ENCODE results near the gene SLC26A1.
"Not testable (repeated sequence)": the region's sequence is repeated elsewhere in the genome, so short reads cannot be mapped to it uniquely, and the experiment has no call there.

SLC26A1 gene

DNA sequence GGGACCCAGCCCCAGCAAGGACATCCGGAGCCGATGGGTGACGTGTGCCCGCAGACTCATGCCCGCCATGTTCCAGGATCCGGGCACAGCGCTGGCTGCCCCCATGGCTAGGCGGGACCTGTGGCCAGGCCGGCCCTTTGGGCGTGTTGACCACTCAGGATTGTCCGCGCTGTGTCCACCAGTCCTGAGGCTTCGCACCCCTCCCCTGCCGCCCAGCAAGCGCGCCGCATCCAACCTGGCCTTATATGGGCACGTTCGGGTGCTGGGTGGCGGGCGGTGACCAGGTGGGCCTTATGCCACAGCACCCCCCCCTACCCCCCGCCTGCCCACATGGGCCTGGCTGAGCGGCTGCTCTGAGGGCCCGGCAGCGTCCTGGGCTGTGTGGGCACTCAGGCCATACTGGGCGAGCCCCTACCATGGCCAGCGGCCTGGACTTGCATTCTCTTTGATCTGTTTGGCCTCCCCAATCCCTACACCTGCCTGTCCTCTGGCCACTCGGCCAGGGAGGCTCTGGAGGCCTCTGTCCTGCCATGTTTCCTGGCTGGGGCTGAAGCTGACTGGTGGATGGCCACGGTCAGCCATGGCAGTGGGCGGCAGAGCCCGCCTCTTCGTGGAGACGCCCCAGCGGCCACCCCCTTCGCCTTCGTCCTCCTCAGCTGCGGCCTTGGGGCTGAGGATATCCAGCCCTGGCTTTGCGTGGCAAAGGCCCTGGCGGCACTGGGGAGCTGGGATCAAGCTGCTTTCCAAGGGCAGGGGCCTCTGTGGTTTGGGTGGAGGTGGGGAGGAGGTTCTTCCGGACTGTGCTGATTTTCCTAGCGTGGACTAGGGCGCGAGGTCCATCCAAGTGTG, 20.2 kb upstream of the SLC26A1 start:
- DNase-seq = no peak

DNA sequence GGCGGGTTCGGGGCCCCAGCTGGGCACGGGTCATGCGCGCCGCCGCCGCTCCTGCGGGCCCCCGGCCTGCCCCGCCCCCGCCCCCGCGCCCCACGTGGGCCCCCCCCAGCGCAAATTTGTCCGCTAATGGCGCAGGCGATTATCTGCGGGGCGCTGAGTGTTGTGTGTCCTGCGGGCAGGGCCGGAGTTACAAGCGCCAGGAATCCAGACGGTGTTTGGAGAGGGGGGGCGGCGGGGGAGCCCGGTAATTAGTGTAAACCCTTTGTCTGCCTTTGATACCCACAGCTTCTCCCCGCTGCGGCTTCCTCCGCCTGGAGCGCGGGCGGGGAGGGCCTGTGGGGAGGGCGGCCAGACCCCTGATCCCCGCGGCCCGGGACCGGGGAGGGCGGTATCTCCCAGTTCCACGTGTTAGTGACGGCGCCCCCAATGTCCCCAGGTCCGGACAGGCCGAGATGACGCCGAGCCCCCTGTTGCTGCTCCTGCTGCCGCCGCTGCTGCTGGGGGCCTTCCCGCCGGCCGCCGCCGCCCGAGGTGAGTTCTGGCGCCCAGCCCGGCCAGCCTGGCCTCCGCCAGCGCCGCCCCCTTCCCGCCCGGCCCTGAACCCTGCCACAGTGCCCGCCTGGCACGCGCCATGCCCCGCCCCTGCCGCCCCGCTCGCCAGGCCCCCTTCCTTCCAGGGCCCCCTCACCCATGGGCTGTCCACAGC, 19.0 kb upstream of the SLC26A1 start:
- DNase-seq = no peak

DNA sequence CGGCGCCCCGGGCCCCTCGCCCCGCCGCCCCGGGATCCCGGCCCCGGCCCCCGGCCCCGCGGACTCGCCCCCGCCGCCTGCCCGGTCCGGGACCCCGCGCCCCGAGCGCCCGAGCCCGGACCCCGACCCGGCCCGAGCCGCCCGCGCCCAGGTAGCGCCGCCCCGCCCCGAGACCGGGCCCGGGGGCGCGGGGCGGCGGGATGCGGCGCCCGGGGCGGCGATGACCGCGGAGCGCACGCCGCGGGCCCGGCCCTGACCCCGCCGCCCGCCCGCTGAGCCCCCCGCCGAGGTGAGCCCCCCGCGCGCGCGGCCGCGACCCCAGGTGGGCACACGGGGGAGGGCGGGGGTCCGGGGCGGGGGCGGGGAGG, 18.4 kb upstream of the SLC26A1 start:
- DNase-seq = no peak

DNA sequence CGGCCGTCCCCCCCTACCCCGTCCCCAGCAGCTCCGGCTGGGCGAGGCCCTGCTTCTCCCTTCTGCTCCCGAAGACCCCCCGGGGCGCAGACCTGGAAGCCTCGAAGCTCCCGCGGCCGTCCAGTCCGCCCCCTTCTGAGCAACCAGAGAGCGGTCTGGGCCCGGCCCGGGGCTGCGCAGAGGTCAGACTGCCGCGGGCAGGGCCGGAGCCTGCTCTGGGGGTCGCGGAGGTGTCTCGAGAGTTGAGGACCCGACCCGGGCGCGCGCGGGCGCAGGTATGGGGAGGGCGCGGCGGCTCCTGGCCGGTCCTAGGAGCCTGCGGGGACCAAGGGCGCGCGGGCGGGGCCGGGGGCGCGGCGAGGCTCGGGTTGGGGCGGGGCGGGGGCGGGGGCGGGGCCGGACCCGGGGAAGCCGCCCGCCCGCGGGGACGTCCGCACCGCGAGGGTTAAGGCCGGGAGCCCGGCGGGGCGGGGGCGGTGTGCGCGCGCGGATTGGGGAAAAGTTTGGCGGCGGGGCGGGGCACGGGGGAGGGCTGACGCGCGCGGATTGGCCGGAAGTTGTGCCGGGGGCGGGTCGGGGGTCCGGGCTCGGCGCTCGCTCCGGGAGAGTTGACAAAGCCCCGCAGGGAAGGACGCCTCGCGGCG, 17.9 kb upstream of the SLC26A1 start, which contains the start of gene FGFRL1:
Gene FGFRL1 (plus strand): TSS at position 605 of the 644 bp plus-strand sequence. CDS start 860 bp downstream, outside the sequence.
- DNase-seq = peak; percentile 88

DNA sequence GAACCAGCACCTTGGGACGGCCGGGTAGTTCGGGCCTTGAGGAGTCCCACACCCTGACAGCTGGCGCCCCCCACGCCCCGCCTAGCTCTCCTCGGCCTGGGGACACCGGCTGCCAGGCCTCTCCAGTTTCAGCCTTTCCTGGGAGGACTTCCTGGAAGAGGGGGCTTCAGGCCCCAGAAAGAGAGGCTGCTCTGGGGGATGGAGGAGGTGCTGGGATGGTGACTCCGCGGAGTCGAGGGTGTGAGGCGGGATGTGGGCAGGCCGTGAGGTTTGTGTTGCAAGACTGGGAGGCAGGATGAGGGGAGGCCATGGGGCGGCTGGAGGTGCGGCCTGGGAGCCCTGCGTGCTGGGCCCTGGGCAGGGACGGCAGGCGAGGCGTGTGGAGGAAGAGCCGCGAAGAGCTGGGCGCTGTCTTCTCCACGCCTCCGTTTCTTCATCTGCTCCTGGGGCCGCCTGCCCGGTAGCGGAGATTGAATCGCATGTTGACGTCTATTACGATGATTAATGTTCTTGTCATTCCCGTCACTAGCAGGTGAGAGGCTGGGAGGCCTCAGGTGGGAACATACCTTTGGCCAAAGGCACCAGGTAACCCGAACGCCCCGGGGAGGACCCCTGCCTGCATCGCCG, 17.3 kb upstream of the SLC26A1 start:
- DNase-seq = peak; percentile 73

DNA sequence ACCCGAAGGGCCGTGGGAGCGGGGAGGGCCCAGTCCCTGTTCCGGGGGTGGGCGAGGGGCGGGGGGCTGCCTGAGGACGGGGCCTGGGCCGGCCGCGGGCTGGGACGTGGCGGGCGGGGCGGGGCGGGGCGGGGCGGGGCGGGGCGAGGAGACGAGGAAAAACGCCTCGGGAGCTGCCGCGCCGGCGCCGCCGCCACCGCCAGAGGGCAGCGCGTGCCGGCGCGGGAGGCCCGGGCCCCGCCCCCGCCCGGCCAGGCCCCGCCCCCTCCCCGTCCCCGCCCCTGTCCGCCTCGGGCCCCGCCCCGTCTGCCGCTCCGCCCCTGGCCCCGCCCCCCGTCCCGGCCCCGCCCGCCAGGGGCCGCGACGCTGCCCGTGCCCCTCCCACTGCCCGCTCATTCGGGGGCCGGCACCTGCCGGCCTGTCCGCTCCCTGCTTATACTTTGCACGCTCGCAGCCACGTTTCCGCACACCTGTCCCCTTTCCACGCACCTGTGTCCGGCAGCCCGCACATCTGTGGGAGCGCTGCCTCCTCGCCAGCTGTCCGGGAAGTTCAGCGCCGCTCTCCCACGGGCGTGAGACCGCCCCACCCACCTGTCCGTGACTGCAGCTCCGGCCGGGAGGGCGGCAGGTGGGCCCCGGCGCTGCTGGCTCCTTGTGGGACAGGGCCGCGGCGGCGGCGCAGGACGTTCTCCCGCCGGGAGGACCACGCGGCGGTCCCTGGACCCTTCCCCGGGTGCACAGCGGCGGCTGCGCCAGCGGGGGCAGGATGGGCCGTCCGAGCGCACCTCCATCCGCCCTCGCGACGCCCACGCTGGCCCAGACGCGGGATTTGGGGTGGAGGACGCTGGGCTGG, 16.6 kb upstream of the SLC26A1 start:
- DNase-seq = peak; percentile 58

DNA sequence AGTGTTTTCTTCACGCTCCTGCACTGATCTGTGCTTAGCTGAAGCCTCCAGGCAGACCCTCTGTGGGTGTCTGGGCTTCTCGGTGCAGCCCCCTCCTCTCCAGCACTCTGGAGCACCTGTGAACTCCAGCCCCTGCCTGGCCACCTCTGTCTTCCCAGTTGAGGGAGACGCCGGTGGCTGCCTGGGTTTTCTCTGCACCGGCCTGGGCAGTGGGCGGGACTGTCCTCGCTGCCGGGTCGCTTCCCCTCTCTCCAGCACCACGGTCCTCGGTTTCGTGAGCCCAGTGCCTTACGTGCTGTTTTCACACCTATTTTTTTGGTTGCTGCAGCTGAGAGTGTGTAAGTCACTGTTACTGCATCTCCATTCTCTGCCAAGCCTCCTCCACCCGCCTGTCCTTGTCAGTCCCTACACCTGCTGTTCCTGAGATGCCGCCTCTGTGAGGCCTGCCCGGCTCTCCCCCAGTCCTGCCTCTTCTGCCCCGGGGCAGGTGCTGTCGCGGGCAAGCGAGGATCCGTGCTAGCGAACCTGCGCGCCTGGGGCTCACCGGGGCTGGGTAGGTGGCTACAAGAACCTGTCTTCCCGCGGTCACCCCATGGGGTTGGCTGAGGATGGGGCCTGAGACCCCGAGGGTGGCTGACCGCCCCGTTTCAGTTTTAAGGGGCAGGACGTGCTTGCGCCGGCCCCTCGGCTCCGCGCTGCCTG, 15.8 kb upstream of the SLC26A1 start:
- DNase-seq = no peak

DNA sequence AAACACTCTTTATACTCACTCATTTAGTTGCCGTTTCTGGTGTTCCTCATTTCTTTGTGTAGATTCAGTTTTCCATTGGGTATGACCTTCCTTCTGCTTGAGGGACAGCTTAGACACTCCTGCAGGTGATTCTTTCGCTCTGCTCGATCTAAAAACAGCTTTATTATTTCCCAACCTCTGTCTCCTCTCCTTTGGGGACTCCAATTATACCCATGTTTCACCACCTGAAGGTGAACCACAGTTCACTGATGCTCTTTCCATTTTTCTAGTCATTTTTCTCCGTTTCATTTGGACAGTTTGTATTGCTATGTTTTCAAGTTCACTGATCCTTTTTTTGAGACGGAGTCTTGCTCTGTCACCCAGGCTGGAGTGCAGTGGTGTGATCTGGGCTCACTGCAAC, 13.7 kb upstream of the SLC26A1 start:
- DNase-seq = no peak

DNA sequence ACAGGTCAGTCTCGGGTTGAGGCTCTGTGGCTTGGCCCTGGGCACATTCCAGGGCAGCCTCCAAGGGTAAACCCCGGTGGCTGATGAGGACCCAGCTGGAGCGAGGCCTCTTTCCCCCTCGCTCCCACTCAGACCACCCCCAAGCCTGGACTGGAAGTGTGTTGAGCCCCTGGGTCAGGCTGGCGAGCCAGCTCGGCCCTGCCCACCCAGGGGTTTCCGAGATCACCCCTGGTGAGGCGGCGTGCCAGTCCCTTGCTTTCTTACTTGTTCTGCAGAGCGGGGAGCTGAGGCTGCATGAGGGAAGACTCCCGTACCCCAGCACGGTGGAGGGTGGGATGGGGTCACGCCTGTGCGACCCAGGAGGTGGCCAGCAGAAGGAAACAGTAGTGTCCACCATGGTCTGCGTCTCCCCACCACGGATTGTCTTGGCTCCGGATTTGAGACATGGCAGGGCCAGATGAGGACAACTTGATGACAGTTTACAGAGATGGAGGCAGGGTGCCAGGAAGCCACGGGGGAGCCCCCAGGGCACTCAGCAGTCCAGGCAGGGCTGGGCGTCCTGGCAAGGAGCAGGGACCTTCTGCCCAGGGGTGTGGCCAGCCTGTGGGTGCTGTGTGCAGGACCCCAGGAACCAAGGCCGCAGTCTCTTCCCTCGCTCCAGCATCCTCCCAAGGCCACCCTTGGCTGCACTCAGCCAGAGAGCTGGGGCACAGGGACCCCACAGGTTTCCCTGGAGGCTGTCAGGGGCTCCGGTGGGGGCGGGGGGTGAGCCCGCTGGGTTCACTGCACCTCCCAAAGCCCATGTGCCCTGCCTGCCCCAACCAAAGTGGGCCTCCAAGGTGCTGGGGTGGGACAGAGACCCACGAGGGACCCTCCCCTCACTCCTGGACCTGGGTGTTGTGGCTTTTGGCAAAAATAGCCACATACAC, 11.6 kb upstream of the SLC26A1 start:
- no peak for DNase-seq

DNA sequence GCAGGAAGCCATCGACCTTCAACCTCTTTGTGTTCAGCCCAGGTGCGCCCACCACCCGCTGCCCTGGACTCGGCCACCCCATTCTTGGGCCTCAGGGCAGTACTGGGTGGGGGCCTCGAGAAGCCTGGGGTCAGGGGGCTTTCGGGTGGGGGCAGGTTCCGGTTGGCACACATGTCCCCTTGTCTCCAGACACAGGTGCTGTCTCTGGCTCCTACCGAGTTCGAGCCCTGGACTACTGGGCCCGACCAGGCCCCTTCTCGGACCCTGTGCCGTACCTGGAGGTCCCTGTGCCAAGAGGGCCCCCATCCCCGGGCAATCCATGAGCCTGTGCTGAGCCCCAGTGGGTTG, 10.8 kb upstream of the SLC26A1 start:
- DNase-seq = no peak

DNA sequence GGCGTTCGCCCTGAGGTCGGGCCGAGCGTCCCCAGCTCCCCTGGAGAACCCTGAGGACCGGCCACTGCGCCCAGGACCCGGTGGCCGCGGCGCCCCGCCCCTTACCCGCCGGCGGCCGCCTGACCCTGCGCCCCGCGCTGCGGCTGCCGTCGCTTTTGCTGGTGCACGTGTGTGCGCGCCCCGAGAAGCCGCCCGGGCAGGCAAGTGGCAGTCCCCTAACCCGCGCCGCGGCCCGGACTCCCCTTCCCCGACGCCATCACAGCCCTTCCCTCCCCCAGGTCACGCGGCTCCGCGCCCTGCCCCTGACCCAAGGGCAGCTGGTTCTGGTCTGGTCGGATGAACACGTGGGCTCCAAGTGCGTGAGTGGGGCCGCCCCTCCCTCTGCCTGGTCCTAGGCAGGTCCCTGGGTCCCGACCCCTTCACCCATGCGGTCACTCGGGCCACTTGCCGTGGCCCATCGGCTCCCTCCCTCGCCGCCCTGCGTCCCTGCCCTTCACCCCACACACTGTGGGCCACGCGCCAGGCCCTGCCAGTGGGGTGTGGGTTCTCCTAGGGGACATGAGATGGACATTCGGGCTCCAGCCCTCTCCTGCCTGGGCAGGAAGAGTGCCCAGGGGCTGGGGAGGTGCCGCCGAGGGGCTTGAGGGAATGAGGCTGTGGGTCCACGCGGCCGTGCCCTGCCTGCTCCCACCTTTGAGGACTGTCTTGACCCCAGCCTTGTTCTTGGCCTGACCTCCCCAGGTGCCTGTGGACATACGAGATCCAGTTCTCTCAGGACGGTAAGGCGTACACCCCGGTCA, 10.3 kb upstream of the SLC26A1 start:
- no peak for DNase-seq

DNA sequence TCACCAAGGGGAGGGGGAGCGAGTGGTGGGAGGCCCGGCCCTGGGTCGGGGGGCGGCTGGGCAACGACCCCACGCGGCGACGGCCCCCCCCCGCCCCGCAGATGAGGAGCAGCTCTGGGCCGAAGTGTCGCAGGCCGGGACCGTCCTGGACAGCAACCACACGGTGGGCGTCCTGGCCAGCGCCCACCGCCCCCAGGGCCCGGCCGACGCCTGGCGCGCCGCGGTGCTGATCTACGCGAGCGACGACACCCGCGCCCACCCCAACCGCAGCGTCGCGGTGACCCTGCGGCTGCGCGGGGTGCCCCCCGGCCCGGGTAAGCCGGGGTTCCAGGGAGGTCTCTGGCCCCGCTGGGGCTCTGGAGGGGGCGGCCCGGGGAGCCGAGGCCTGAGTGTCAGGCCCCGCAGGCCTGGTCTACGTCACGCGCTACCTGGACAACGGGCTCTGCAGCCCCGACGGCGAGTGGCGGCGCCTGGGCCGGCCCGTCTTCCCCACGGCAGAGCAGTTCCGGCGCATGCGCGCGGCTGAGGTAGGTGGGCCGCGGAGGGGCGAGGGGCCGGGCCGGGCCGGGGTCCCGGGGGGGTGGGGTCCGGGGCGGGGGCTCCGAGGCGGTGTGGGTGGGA, 9.5 kb upstream of the SLC26A1 start:
- no peak for DNase-seq

DNA sequence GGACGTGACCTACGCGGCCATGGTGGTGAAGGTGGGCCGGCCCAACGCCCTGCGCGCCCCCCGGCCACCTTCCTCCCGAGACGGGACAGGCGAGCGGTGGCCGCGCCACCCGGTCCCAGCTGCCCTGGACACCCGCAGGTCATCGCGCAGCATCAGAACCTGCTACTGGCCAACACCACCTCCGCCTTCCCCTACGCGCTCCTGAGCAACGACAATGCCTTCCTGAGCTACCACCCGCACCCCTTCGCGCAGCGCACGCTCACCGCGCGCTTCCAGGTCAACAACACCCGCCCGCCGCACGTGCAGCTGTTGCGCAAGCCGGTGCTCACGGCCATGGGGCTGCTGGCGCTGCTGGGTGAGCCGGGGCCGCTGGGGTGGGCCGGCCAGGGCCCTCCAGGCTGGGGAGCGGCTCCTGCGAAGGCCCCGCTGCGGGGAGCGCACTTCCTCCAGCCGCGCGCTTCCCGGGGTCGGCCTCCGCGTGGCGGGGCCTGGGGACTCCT, 9.0 kb upstream of the SLC26A1 start:
- no peak for DNase-seq

DNA sequence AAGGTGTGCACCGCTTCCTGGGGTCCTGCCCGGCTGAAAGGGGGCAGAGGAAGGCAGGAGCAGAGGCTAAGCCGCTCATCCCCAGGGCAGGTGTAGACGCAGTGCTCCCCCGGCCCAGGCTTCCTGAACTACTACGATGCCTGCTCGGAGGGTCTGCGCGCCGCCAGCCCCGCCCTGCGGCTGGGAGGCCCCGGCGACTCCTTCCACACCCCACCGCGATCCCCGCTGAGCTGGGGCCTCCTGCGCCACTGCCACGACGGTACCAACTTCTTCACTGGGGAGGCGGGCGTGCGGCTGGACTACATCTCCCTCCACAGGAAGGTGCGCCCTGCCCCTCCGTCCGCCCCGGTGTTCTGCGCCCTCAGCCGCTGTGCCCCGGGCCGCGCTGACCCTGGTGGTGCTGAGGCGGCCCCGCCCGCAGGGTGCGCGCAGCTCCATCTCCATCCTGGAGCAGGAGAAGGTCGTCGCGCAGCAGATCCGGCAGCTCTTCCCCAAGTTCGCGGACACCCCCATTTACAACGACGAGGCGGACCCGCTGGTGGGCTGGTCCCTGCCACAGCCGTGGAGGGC, 8.4 kb upstream of the SLC26A1 start:
- no peak for DNase-seq

DNA sequence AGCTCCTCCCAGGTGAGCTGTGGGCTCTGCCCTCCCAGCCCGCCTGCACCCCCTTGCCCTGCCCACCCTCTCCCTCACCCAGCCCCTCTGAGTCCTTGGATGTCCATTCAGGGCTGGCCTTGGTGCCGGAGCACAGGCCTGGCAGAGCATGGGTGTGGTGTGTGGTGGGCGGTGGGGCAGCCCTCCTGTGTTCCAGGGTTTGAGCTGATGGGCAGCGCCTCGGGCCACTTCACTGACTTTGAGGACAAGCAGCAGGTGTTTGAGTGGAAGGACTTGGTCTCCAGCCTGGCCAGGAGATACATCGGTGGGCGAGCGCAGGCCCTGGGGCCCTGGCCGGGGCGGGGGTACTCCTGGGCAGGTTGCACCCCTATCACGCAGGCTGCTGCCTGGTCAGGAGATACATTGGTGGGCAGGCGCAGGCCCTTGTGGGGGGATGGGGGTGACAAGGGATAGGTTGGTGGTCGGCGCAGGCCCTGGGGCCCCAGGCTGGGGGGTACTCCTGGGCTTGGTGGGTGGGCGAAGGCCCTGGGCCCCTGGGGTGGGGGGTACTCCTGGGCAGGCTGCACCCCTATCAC, 7.6 kb upstream of the SLC26A1 start:
- no peak for DNase-seq

DNA sequence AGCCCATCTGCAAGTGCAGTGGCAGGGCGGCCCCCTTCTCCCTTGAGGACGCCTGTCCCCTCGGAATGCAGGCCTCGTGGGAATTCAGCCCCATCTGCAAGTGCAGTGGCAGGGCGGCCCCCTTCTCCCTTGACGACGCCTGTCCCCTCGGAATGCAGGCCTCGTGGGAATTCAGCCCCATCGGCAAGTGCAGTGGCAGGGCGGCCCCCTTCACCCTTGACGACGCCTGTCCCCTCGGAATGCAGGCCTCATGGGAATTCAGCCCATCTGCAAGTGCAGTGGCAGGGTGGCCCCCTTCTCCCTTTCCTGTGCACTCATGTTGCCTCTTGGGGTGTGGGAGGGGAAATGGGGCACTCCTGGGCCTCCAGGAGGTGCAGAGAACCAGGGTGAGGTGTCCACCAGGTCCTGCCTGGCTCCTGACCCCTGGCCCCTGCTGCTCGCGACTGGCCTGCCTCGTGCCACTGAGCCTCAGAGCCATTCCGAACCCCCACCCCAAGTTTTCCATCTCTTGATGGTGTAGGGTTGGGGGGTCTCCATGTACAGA, 6.8 kb upstream of the SLC26A1 start:
- no peak for DNase-seq

DNA sequence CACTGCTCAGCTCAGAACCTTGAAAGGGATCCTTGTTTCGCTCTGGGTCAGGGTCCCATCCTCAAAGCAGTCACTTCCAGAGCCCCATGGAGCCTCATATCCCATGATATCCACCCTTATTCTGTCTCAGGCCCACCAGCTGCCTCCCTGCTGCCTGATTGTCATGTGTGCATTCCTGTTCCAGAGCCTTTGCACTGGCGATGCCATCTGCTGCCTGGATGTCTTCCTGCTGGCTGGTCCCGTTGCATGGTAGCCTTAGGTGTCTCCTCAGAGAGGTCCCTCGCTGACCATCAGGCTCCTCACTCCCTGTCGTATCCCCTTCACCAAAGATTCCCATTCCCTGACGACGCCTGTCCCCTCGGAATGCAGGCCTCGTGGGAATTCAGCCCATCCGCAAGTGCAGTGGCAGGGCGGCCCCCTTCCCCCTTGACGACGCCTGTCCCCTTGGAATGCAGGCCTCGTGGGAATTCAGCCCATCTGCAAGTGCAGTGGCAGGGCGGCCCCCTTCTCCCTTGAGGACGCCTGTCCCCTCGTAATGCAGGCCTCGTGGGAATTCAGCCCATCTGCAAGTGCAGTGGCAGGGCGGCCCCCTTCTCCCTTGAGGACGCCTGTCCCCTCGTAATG, 6.1 kb upstream of the SLC26A1 start:
- DNase-seq = not testable (repeated sequence)

Data from fibroblast of skin of right quadriceps (primary cell).